Measurements from ENCODE around the gene KIAA0232. TPM values are rescaled to one million over a fixed set of nuclear protein-coding genes. Genes with fewer than 3 reads are reported as not detected.

KIAA0232 gene
- total RNA-seq, 1 donor from 2014 or later: 32.1 TPM

GRCh38 chr4:6914448-6914847, 131.9 kb downstream of the KIAA0232 start:
- Histone ChIP-seq H3K4me3 (ENCODE audit: low read depth, low read length) (no peak overlapping the region), H3K27me3 (ENCODE audit: control insufficient read depth, insufficient read depth, low read length) (no peaks in the 10 kb centered on the region), H3K36me3 (ENCODE audit: control insufficient read depth, insufficient read depth, low read length) (no peaks in the 10 kb centered on the region)
- DNase-seq (ENCODE audit: low read depth): no peak
- no peak for TF ChIP-seq CTCF (IDR thresholded peaks at IDR 0.05; ENCODE audit: insufficient read depth, low read length, poor library complexity, severe bottlenecking)

GRCh38 chr4:6915041-6916005, 132.8 kb downstream of the KIAA0232 start:
- DNase-seq (ENCODE audit: low read depth): no peak
- Histone ChIP-seq H3K27me3 (ENCODE audit: control insufficient read depth, insufficient read depth, low read length) (no peaks in the 10 kb centered on the region), H3K36me3 (ENCODE audit: control insufficient read depth, insufficient read depth, low read length) (no peaks in the 10 kb centered on the region), H3K4me3 (ENCODE audit: low read depth, low read length) (no peak overlapping the region)
- TF ChIP-seq CTCF (IDR thresholded peaks at IDR 0.05; ENCODE audit: insufficient read depth, low read length, poor library complexity, severe bottlenecking): no peak

- no peak for DNase-seq (ENCODE audit: low read depth)
- H3K36me3 ChIP-seq (ENCODE audit: control insufficient read depth, insufficient read depth, low read length): no peaks in the 10 kb centered on the region
- no peak overlapping the region for H3K4me3 ChIP-seq (ENCODE audit: low read depth, low read length)
- no peaks in the 10 kb centered on the region for H3K27me3 ChIP-seq (ENCODE audit: control insufficient read depth, insufficient read depth, low read length)
- TF ChIP-seq CTCF (IDR thresholded peaks at IDR 0.05; ENCODE audit: insufficient read depth, low read length, poor library complexity, severe bottlenecking): no peak
Measured at GRCh38 chr4:6916069-6916586, 133.6 kb downstream of the KIAA0232 start.

GRCh38 chr4:6916587-6917460, 134.3 kb downstream of the KIAA0232 start:
- Histone ChIP-seq H3K4me3 (ENCODE audit: low read depth, low read length) (no peak overlapping the region), H3K36me3 (ENCODE audit: control insufficient read depth, insufficient read depth, low read length) (no peaks in the 10 kb centered on the region), H3K27me3 (ENCODE audit: control insufficient read depth, insufficient read depth, low read length) (no peaks in the 10 kb centered on the region)
- no peak for DNase-seq (ENCODE audit: low read depth)
- no peak for TF ChIP-seq CTCF (IDR thresholded peaks at IDR 0.05; ENCODE audit: insufficient read depth, low read length, poor library complexity, severe bottlenecking)

- DNase-seq (ENCODE audit: low read depth): no peak
- peak; percentile 45 for TF ChIP-seq CTCF (IDR thresholded peaks at IDR 0.05; ENCODE audit: insufficient read depth, low read length, poor library complexity, severe bottlenecking)
Measured at GRCh38 chr4:6917461-6918271, 135.1 kb downstream of the KIAA0232 start.

More at GRCh38 chr4:6917461-6918271, 135.1 kb downstream of the KIAA0232 start:
- no peaks in the 10 kb centered on the region for H3K36me3 ChIP-seq (ENCODE audit: control insufficient read depth, insufficient read depth, low read length)
- no peaks in the 10 kb centered on the region for H3K27me3 ChIP-seq (ENCODE audit: control insufficient read depth, insufficient read depth, low read length)
- H3K4me3 ChIP-seq (ENCODE audit: low read depth, low read length): no peak overlapping the region

Data from kidney epithelial cell (primary cell).